Colonic mucosa (tissue), 4 donors: Measurements from ENCODE around the gene COL1A1. TPM values are rescaled to one million over a fixed set of nuclear protein-coding genes. Genes with fewer than 3 reads are reported as not detected.

Experiments
- DNase-seq: peaks from one replicate; pipeline ENCODE4 v3.0.0-alpha.2; 2020
- H3K27ac ChIP-seq: fragments of 200-600 bp; one replicate; pipeline ENCODE4 v1.8.0; 2021
- H3K27me3 ChIP-seq: fragments of 200-600 bp; one replicate; pipeline ENCODE4 v1.8.0; 2021
- H3K36me3 ChIP-seq: fragments of 200-600 bp; one replicate; pipeline ENCODE4 v1.8.0; 2021
- H3K4me1 ChIP-seq: fragments of 200-600 bp; one replicate; pipeline ENCODE4 v1.8.0; 2021; ENCODE audit warnings: mild to moderate bottlenecking
- H3K4me3 ChIP-seq: fragments of 200-600 bp; one replicate; pipeline ENCODE4 v1.8.0; 2021
- H3K9ac ChIP-seq, 2 donors: one replicate each; pipeline ENCODE4 v1.7.0; 2013; ENCODE audit warnings: control low read depth in 2 of 2, low read depth in 2 of 2, low read length in 2 of 2
- H3K9me3 ChIP-seq: fragments of 200-600 bp; one replicate; pipeline ENCODE4 v1.8.0; 2021
- CTCF ChIP-seq: fragments of 200-600 bp; IDR thresholded peaks from one replicate; pipeline ENCODE4 v1.8.0; 2022; ENCODE audit warnings: antibody characterized with exemption, mild to moderate bottlenecking
- intact Hi-C: fragments of 100-400 bp; cut with DNase I; formaldehyde crosslinking; loops from one replicate; pipeline ENCODE4 v1.14.1; 2022
- total RNA-seq, 2 donors: library from RNA; stranded (reverse); fragmentation: NEBNext Ultra II Directional in 1 of 2; extraction: Animal tissue kit (Norgen Biotek cat#: 25700) in 1 of 2; gene quantifications; one replicate each; pipeline ENCODE4 v1.2.1, GENCODE V29; 2021
- donor health status: healthy.
- donor health status: DM: no; HTN: no; CAD: no.
- donor health status: DM: no; HTN: no; CAD: no.

Gene COL1A1
- total RNA-seq, 2 donors from 2014 or later = 74.7 to 127 TPM

DNA sequence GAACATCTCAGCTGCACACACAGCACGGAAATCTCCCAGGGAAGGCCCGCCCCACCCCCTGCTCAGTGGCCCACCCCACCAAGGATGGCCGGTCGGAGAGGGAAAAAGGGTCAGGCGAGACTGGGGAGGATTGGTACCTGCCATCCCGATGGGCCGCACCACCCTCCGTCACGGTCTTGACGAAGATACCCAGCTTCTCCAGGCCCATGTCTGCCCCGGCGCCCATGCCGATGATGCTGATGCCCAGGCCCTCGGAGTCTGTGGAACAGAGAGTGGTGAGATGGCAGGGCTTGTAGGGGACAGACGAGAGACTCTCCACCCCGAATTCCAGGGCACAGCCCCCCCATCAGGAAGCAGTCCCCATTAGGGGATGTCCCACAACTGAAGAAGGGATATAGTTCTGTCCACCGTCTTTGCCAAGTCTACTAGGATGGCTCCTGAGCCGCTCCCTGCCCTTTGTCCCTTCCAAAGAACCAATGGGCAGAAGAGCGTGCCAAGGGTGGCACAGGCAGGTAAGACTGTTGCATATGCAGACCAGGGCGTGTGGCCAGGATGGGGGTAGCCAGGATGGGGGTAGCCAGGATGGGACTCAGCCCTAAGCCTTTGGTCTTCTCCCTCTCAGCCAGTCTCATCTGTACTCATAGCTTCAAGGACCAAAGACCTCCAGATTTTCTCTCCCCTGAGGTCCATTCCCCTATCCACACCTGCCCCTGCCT lies 57.8 kb downstream of the COL1A1 start:
- DNase-seq = no peak
- H3K4me3 ChIP-seq = no peak overlapping the region

DNA sequence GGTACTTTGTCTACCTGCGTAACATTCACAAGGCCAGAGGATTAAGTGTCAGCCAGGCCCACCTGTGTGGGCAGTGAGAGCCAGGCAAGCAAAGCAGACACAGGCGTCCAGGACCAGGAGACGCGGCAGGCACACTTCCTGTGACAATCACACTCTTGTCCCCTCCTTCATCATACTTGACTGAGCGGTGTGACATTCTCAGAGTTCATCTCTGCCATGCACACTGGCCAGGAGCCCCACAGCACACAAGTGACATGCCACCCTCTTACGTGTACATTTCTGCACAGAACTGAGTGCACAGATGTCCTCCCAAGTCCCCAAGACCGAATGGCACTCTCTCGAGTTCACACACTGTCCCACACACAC lies 59.7 kb downstream of the COL1A1 start:
- intact Hi-C loops = no loop called here
- no peak for DNase-seq
- no peak overlapping the region for H3K27ac ChIP-seq

More for the DNA sequence above, 57.8 kb downstream of the COL1A1 start:
- TF ChIP-seq CTCF = no peak
- peaks cover 9% of the 10 kb centered on the region for H3K4me1 ChIP-seq
- H3K36me3 ChIP-seq = peaks cover 7% of the 10 kb centered on the region
- no peak overlapping the region for H3K9ac ChIP-seq
- H3K27ac ChIP-seq = no peak overlapping the region
- H3K27me3 ChIP-seq = no peaks in the 10 kb centered on the region
- intact Hi-C loops = no loop called here
- no peaks in the 10 kb centered on the region for H3K9me3 ChIP-seq

GRCh38 chr17:50141026-50141744 lies 60.2 kb downstream of the COL1A1 start:
- H3K27ac ChIP-seq = no peak overlapping the region
- TF ChIP-seq CTCF = no peak
- no peak for DNase-seq
- intact Hi-C loops = no loop called here
- H3K9me3 ChIP-seq = no peaks in the 10 kb centered on the region
- H3K4me3 ChIP-seq = no peak overlapping the region
- no peak overlapping the region for H3K9ac ChIP-seq
- H3K36me3 ChIP-seq = peaks cover 14% of the 10 kb centered on the region
- H3K4me1 ChIP-seq = no peaks in the 10 kb centered on the region
- no peaks in the 10 kb centered on the region for H3K27me3 ChIP-seq

More for the DNA sequence above, 59.7 kb downstream of the COL1A1 start:
- H3K9me3 ChIP-seq = no peaks in the 10 kb centered on the region
- no peaks in the 10 kb centered on the region for H3K27me3 ChIP-seq
- H3K4me3 ChIP-seq = no peak overlapping the region
- no peak for TF ChIP-seq CTCF
- H3K36me3 ChIP-seq = peaks cover 12% of the 10 kb centered on the region
- peaks cover 3% of the 10 kb centered on the region for H3K4me1 ChIP-seq
- H3K9ac ChIP-seq = no peak overlapping the region

DNA sequence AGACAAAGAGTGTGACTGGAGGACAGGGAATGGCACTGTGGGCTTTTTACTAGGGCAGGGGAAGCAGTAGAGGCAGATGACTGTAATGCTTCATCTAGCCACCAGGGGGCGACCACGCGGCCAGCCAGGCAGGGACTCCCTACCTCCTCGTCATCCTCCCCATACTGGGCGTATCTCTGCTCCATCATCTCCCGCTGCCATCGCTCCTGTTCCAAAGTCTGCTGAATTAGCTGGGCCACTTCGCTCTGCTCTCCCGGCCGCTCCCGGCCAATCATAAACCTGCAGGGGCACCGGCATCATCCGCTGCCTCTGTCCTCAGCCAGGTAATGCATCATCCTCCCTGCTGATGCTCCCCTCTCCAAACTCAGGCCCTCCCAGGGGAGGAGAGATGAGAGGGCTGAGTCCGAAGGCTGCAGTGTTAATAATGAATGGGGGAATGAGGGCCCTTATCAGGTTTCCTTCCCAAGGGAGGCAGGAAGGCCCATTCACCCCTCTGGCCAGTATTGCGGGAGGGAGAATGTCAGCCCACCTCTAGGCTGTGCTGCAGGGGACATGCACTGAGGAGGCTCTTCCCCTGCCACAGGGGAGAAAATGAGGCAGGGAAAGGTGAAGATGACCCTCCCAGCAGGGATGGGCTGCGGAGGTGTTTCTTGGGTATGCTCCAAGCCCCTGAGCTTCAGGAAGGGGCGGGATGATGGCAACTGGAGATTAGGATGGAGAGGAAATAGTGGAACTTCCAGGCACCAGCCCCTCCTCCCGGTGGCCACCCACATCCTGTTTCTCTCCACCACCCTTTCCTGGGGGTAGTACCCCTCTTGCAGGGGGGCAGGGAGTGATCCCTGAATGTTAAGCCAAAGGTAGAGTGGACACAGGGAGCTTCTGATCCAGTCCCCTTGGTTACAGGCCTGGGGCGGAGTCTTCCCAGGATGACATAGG lies 61.2 kb downstream of the COL1A1 start:
- no peaks in the 10 kb centered on the region for H3K4me1 ChIP-seq
- H3K27ac ChIP-seq = no peak overlapping the region
- no peaks in the 10 kb centered on the region for H3K9me3 ChIP-seq
- DNase-seq = peak; percentile 88
- no peak overlapping the region for H3K4me3 ChIP-seq
- no peaks in the 10 kb centered on the region for H3K27me3 ChIP-seq
- H3K36me3 ChIP-seq = peaks cover 14% of the 10 kb centered on the region
- TF ChIP-seq CTCF = peak; percentile 89
- intact Hi-C loops = no loop called here
- H3K9ac ChIP-seq = no peak overlapping the region

GRCh38 chr17:50139185-50139783 lies 62.1 kb downstream of the COL1A1 start:
- Histone ChIP-seq H3K27me3 (no peaks in the 10 kb centered on the region), H3K4me3 (no peak overlapping the region), H3K9me3 (no peaks in the 10 kb centered on the region), H3K36me3 (peaks cover 14% of the 10 kb centered on the region), H3K27ac (no peak overlapping the region), H3K4me1 (no peaks in the 10 kb centered on the region), H3K9ac (no peak overlapping the region)
- DNase-seq = no peak
- no peak for TF ChIP-seq CTCF
- intact Hi-C loops = no loop called here
